GM18519 (cell line): ENCODE data around the gene ARMC6.
"Not testable (repeated sequence)": the region's sequence is repeated elsewhere in the genome, so short reads cannot be mapped to it uniquely, and the experiment has no call there.

ENCODE experiments used
- ATAC-seq: cut with Tn5 transposase; IDR thresholded peaks from one replicate; pipeline ENCODE4 v1.9.1; 2021; ENCODE audit warnings: mild to moderate bottlenecking, moderate library complexity; ENCODE audit not compliant: unreplicated experiment, low FRiP score

The ARMC6 gene

GRCh38 chr19:19068659-19069654 is 35.6 kb downstream of the ARMC6 start:
- ATAC-seq, result no peak

- ATAC-seq, result no peak
Measured at GRCh38 chr19:19071897-19072296, 38.5 kb downstream of the ARMC6 start.

- ATAC-seq, result no peak
Measured at GRCh38 chr19:19074196-19074882, 40.9 kb downstream of the ARMC6 start.

DNA sequence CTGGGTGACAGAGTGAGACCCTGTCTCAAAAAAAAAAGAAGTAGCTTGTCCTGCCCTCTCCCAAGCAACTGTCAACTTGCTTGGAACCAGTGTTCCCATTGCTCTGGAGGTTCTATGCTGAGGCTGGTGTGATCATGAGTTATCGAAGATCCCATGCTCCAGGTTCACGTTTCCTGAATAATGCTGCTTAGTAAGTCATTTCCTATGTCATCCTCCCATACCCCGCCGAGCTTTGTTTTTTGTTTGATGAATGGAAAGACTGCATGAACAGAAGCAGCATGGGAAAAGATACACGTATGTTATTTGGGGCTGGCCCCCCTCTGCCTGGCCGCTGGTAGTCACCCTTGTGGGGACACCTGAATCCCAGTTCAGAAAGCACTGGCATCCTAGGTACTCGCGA is 41.7 kb downstream of the ARMC6 start:
- no peak for ATAC-seq

DNA sequence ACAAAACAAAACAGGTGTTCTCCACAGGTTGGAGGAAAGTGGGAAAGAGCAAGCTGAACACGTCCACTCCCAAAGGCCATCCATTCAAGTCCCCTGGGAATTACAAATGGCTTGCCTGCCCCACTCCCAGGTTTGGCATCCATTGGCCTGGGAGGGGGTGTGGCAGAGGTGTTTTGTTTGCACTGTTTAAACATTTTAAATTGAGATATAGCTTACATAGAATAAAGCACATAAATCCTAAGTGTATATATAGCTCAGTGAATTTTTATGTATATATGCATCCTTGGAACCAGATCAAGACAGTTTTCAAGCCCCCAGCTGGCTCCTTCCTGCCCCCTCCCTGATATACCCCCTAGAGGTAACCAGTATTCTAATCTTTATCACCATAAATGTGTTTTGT is 43.1 kb downstream of the ARMC6 start:
- ATAC-seq, result no peak

- ATAC-seq, result no peak
Measured at GRCh38 chr19:19077103-19077502, 43.7 kb downstream of the ARMC6 start.

DNA sequence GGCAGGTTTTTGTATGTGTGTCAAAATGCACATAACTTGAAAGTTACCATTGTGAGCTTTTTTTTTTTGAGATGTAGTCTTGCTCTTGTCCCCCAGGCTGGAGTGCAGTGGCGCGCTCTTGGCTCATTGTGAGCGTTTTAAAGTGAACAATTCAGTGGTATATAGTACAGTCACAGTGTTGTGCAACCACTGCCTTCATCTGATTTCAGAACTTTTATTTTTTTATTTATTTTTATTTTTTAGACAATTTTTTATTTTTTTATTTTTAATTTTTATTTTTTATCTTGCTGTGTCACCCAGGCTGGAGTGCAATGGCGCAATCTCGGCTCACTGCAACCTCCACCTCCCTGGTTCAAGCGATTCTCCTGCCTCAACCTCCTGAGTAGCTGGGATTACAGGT is 45.4 kb downstream of the ARMC6 start:
- ATAC-seq, result no peak

- no peak for ATAC-seq
Measured at GRCh38 chr19:19079571-19079970, 46.2 kb downstream of the ARMC6 start.

GRCh38 chr19:19081642-19082151 is 48.3 kb downstream of the ARMC6 start:
- ATAC-seq, result no peak

- ATAC-seq, result no peak
Measured at GRCh38 chr19:19083413-19084178, 50.2 kb downstream of the ARMC6 start.

GRCh38 chr19:19087676-19088075 is 54.3 kb downstream of the ARMC6 start:
- ATAC-seq, result no peak

- ATAC-seq, result no peak
Measured at GRCh38 chr19:19094513-19094912, 61.1 kb downstream of the ARMC6 start.

DNA sequence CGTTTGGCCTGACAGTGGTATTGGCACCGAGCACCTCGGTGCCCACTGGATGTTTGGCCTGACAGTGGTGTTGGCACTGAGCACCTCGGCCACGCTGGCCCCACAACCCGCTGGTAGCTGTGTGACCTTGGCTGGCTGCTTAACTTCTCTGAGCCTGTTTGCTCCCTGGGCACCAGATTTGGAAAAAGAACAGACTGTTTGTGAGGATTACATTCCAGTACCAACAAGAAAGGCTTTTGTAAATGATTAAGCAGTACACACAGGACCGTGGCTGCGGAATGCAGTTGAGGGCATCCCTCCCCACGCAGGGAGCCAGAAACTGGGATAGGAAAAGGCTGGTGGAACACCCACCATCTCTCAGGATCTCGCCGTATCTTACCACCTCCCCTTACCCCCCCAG is 62.3 kb downstream of the ARMC6 start:
- no peak for ATAC-seq

- no peak for ATAC-seq
Measured at GRCh38 chr19:19096641-19097627, 63.5 kb downstream of the ARMC6 start.

GRCh38 chr19:19098084-19098702 is 64.8 kb downstream of the ARMC6 start:
- ATAC-seq, result no peak

DNA sequence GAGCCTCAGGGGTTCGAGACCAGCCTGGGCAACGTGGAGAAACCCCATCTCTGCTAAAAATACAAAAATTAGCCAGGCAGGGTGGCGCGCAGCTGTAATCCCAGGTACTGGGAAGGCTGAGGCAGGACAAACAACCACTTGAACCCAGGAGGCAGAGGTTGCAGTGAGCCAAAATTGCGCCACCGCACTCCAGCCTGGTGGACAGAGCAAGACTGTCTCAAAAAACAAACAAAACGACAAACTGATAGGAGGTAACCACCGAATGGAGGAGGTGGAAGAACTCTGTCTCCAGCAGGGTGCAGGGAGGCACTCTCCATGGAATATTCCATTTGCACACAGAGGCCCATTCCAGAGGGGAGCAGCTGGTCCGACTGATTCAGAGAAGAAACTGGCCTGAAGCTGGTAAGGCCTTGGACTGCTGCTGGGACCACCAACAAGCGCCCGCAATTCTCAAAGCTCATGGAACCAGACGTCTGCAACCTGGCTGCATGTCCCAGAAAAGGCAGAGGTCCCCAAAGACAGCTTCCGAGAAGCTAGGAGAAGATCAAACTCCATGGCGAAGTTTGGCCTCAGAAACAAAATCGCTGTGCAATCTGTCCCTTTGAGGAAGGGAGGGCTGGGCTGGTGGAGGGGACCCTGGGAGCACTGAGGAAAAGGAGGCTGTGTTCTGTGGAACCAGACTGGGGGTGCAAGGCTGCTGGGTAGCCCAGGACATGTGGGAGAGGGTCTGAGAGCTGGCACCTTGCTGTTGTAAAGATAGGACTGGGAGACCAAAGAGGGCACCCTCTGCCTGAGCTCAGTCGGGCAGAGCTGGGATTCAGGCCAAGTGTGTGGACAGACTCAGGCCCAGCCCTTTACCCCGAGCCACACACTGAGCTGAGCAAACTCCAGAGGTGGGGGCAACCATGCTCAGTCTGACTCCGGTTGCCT is 65.6 kb downstream of the ARMC6 start:
- no peak for ATAC-seq

DNA sequence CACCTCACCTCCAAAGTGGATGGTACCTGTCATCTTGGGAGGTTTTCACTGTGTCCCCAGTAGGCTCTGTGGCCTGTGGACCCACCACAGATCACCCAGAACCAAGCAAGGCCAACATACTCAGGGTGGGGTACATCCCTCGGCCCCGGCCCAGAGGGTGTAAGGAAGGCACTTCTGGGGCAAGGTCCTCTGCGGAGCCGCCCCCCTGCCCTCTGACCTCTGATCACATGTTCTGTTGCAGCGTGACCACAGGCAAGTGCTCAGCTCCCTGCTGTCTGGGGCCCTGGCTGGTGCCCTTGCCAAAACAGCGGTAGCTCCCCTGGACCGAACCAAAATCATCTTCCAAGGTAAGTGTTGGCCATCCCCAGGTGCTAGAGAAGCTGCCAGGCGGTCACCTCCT is 68.1 kb downstream of the ARMC6 start:
- ATAC-seq, result no peak

DNA sequence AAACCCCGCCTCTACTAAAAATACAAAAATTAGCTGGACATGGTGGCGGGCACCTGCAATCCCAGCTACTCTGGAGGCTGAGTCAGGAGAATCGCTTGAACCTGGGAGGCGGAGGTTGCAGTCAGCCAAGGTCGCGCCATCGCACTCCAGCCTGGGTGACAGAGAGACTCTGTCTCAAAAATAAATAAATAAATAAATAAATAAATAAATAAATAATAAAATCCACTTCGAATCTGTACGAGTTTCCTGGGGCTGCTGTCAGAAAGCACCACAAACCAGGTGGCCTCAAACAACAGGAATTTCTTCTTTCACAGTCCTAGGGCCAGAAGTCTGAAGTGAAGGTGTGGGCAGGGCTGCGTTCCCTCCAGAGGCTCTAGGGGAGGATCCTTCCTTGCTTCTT is 69.2 kb downstream of the ARMC6 start:
- ATAC-seq, result not testable (repeated sequence)
